ENCODE results near the gene MEP1B.

DNA sequence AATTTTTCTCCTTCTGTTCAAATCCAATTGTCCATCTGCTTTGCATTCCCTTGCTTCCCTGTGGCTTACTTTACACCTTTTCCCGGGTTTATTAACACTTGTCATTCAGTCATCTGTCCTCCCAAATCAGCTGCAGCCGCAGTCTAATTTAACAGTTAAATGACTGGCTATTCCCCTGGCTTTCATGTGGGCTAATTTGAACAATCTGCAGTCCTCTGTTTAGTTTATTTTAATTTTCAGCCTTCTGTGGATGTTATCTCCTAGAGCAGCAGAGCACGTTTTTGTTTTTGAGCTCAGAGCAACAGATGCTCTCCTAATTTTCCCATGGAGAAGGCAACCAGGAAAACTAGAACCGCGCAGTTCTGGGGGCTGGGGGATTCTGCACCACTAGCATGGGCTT, 55.0 kb downstream of the MEP1B start:
- no peak for TF ChIP-seq POLR2A (IDR thresholded peaks at IDR 0.05; ENCODE audit: low read length)
- no peak for TF ChIP-seq GATA1 (IDR thresholded peaks at IDR 0.05; ENCODE audit: low read depth, low read length)

Measured in erythroblast (primary cell).